ENCODE data around the gene LANCL3.
"Not testable (repeated sequence)": the region's sequence is repeated elsewhere in the genome, so short reads cannot be mapped to it uniquely, and the experiment has no call there.

Gene LANCL3

DNA sequence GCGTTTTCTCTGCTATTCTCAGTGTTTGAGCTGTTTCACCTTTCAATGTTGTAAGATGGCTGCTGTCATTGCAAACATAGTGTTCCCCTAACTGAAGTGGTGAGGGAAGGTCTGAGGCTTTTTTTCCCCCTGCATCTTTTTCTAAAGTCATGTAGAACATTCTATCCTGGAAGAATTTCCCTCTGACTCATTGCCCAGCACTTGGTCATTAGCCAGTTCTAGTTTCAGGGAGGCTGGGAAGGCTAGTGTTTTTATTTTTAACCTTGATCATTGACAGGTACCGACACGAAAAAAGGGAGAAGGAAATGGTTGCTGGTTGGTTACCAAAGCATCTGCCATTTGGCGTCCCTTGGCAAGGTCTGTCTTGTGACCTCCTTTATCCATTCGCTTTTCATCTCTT lies 6.6 kb downstream of the LANCL3 start:
- no peaks in the 10 kb centered on the region for H3K9me2 ChIP-seq (replicated peaks; ENCODE audit: low read depth, low read length)
- no peaks in the 10 kb centered on the region for H4K20me1 ChIP-seq (ENCODE audit: insufficient read depth, low read length, poor library complexity, severe bottlenecking)
- H3K9ac ChIP-seq (ENCODE audit: low read depth, low read length, poor library complexity, severe bottlenecking): no peak overlapping the region
- H2AFZ ChIP-seq (ENCODE audit: low read length): no peak overlapping the region
- no peak overlapping the region for H3K4me3 ChIP-seq (ENCODE audit: low read length, poor library complexity, severe bottlenecking)
- no peaks in the 10 kb centered on the region for H3K79me2 ChIP-seq (ENCODE audit: insufficient read depth, low read length)
- peaks cover 6% of the 10 kb centered on the region for H3K4me1 ChIP-seq (ENCODE audit: insufficient read depth, low read length, poor library complexity, severe bottlenecking)
- H3K9me3 ChIP-seq (ENCODE audit: insufficient read depth, low read depth, low read length): no peaks in the 10 kb centered on the region
- H3K4me2 ChIP-seq (ENCODE audit: low read depth, low read length, poor library complexity, severe bottlenecking): no peak overlapping the region
- H3F3A ChIP-seq (ENCODE audit: low read depth): no peaks in the 10 kb centered on the region
- TF ChIP-seq EZH2phosphoT487 (IDR thresholded peaks at IDR 0.05; ENCODE audit: borderline replicate concordance): no peak
- TF ChIP-seq, protein P1, sequence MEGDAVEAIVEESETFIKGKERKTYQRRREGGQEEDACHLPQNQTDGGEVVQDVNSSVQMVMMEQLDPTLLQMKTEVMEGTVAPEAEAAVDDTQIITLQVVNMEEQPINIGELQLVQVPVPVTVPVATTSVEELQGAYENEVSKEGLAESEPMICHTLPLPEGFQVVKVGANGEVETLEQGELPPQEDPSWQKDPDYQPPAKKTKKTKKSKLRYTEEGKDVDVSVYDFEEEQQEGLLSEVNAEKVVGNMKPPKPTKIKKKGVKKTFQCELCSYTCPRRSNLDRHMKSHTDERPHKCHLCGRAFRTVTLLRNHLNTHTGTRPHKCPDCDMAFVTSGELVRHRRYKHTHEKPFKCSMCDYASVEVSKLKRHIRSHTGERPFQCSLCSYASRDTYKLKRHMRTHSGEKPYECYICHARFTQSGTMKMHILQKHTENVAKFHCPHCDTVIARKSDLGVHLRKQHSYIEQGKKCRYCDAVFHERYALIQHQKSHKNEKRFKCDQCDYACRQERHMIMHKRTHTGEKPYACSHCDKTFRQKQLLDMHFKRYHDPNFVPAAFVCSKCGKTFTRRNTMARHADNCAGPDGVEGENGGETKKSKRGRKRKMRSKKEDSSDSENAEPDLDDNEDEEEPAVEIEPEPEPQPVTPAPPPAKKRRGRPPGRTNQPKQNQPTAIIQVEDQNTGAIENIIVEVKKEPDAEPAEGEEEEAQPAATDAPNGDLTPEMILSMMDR (conservative IDR thresholded peaks at IDR 0.05; ENCODE audit: low read length): no peak
- H3K27me3 ChIP-seq (ENCODE audit: insufficient read depth, low read length, poor library complexity, severe bottlenecking): no peaks in the 10 kb centered on the region
- H3K36me3 ChIP-seq (ENCODE audit: insufficient read depth, low read length): no peaks in the 10 kb centered on the region

DNA sequence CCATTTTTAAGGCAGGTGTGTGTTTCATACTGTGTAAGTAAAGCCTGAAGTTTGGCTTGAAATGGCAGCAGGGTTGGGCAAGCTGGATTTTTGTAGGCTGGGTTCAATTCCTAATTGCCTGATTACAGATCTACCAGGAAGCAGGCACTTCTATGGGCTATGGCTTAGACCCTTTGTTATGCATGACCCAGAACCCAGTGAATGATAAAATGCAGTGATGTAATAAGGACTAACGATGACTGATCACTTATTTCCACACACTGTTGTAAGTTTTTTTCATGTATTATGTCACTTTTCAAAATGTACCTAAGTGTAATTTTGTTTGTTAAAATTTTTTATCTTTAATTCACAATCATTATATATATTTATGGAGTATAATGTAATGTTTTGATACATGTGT lies 8.6 kb downstream of the LANCL3 start:
- Histone ChIP-seq H3K9me3 (ENCODE audit: insufficient read depth, low read depth, low read length) (no peaks in the 10 kb centered on the region), H3F3A (ENCODE audit: low read depth) (no peaks in the 10 kb centered on the region), H3K36me3 (ENCODE audit: insufficient read depth, low read length) (no peaks in the 10 kb centered on the region), H3K4me2 (ENCODE audit: low read depth, low read length, poor library complexity, severe bottlenecking) (no peak overlapping the region), H3K9me2 (replicated peaks; ENCODE audit: low read depth, low read length) (no peaks in the 10 kb centered on the region), H3K27me3 (ENCODE audit: insufficient read depth, low read length, poor library complexity, severe bottlenecking) (no peaks in the 10 kb centered on the region), H3K4me3 (ENCODE audit: low read length, poor library complexity, severe bottlenecking) (no peak overlapping the region), H3K79me2 (ENCODE audit: insufficient read depth, low read length) (no peaks in the 10 kb centered on the region), H3K9ac (ENCODE audit: low read depth, low read length, poor library complexity, severe bottlenecking) (no peak overlapping the region), H2AFZ (ENCODE audit: low read length) (no peak overlapping the region), H4K20me1 (ENCODE audit: insufficient read depth, low read length, poor library complexity, severe bottlenecking) (no peaks in the 10 kb centered on the region), H3K4me1 (ENCODE audit: insufficient read depth, low read length, poor library complexity, severe bottlenecking) (no peaks in the 10 kb centered on the region)
- TF ChIP-seq, protein P1 (conservative IDR thresholded peaks at IDR 0.05; ENCODE audit: low read length): no peak
- TF ChIP-seq EZH2phosphoT487 (IDR thresholded peaks at IDR 0.05; ENCODE audit: borderline replicate concordance): no peak

DNA sequence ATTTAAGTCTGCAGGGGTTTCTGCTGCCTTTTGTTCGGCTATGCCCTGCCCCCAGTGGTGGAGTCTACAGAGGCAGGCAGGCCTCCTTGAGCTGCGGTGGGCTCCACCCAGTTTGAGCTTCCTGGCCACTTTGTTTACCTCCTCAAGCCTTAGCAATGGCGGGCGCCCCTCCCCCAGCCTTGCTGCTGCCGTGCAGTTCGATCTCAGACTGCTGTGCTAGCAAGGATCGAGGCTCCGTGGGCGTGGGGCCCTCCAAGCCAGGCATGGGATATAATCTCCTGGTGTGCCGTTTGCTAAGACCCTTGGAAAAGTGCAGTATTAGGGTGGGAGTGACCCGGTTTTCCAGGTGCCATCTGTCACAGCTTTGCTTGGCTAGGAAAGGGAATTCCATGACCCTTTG lies 15.9 kb downstream of the LANCL3 start:
- not testable (repeated sequence) for H3K9me3 ChIP-seq (ENCODE audit: insufficient read depth, low read depth, low read length); H2AFZ ChIP-seq (ENCODE audit: low read length); H3F3A ChIP-seq (ENCODE audit: low read depth); H3K79me2 ChIP-seq (ENCODE audit: insufficient read depth, low read length); H3K9me2 ChIP-seq (replicated peaks; ENCODE audit: low read depth, low read length); H3K9ac ChIP-seq (ENCODE audit: low read depth, low read length, poor library complexity, severe bottlenecking); H3K4me2 ChIP-seq (ENCODE audit: low read depth, low read length, poor library complexity, severe bottlenecking); H3K4me3 ChIP-seq (ENCODE audit: low read length, poor library complexity, severe bottlenecking); H3K4me1 ChIP-seq (ENCODE audit: insufficient read depth, low read length, poor library complexity, severe bottlenecking); H4K20me1 ChIP-seq (ENCODE audit: insufficient read depth, low read length, poor library complexity, severe bottlenecking); H3K36me3 ChIP-seq (ENCODE audit: insufficient read depth, low read length); H3K27me3 ChIP-seq (ENCODE audit: insufficient read depth, low read length, poor library complexity, severe bottlenecking)

DNA sequence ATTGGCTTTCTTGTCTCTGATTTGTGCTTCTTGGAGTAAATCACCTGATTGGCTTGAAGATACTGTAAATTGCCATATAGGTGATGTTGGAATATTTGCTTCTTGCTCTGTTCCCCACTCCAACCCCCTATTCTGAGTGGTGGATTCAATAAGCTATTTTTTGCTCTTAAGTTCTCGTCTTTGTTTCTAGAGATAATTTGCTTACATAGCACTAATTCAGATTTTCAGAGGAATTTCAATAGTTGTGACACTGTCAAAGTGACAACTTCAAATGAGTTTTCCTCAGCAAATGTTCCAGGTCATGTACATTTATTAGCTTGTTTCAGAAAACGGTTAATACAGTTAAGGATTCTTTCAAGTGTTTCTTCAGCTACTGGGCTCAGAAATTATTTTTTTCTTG lies 18.6 kb downstream of the LANCL3 start:
- no peaks in the 10 kb centered on the region for H3K9me2 ChIP-seq (replicated peaks; ENCODE audit: low read depth, low read length)
- H3K4me1 ChIP-seq (ENCODE audit: insufficient read depth, low read length, poor library complexity, severe bottlenecking): no peaks in the 10 kb centered on the region
- no peak overlapping the region for H3K4me3 ChIP-seq (ENCODE audit: low read length, poor library complexity, severe bottlenecking)
- TF ChIP-seq, protein P1 (conservative IDR thresholded peaks at IDR 0.05; ENCODE audit: low read length): no peak
- no peak for TF ChIP-seq EZH2phosphoT487 (IDR thresholded peaks at IDR 0.05; ENCODE audit: borderline replicate concordance)
- H3K27me3 ChIP-seq (ENCODE audit: insufficient read depth, low read length, poor library complexity, severe bottlenecking): no peaks in the 10 kb centered on the region
- no peaks in the 10 kb centered on the region for H4K20me1 ChIP-seq (ENCODE audit: insufficient read depth, low read length, poor library complexity, severe bottlenecking)
- H3K4me2 ChIP-seq (ENCODE audit: low read depth, low read length, poor library complexity, severe bottlenecking): no peak overlapping the region
- H3K79me2 ChIP-seq (ENCODE audit: insufficient read depth, low read length): no peaks in the 10 kb centered on the region
- no peak overlapping the region for H3K9ac ChIP-seq (ENCODE audit: low read depth, low read length, poor library complexity, severe bottlenecking)
- H3K36me3 ChIP-seq (ENCODE audit: insufficient read depth, low read length): no peaks in the 10 kb centered on the region
- H3F3A ChIP-seq (ENCODE audit: low read depth): no peaks in the 10 kb centered on the region
- H2AFZ ChIP-seq (ENCODE audit: low read length): no peak overlapping the region
- H3K9me3 ChIP-seq (ENCODE audit: insufficient read depth, low read depth, low read length): no peaks in the 10 kb centered on the region
